Measurements from ENCODE around the gene RSPH9.

RSPH9 gene

DNA sequence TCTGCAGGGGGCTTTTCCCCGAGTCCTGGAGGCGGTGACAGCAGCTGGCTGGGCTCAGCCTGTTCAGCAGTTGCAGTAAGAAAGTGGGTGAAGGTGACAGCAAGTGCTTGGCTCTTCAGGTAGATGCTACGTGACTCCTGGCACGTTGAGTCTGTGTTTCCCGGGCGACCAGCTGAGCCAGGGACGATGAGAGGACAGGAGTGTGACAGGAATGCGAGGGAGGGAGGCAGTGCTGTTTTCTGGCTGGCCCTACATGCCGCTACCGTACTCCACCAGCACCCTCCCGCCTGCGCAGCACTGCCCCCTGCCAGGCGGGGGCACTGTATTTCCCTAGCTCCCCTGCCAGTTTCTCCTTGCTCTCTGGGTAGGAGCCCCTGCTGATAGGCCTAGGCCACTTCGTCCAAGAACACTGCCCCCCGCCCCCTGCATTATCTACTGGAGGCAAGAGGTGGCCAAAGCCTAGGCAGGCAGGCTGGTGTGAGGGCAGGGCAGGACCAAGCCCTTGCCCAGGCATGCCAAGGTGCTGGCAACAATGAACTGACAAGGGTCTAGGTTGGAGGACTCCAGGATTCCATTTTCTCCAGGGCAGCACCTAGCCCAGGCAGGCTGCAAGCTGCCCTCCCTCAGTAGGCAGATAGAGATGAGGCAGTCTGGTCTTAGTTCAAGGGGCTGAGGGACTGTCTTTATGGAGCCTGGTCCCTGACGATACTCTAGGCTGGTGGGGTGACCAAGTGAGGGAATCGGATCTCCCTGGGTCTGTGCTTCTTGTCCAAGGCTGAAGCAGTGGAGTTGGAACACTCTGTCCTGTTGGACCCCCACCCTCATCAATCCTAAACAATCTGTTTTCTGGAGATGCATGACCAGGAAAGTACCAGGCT is 23.6 kb downstream of the RSPH9 start:
- peak in 1 of 2 donors; percentile 14 for DNase-seq (ENCODE audit: low read depth in 2 of 2)

DNA sequence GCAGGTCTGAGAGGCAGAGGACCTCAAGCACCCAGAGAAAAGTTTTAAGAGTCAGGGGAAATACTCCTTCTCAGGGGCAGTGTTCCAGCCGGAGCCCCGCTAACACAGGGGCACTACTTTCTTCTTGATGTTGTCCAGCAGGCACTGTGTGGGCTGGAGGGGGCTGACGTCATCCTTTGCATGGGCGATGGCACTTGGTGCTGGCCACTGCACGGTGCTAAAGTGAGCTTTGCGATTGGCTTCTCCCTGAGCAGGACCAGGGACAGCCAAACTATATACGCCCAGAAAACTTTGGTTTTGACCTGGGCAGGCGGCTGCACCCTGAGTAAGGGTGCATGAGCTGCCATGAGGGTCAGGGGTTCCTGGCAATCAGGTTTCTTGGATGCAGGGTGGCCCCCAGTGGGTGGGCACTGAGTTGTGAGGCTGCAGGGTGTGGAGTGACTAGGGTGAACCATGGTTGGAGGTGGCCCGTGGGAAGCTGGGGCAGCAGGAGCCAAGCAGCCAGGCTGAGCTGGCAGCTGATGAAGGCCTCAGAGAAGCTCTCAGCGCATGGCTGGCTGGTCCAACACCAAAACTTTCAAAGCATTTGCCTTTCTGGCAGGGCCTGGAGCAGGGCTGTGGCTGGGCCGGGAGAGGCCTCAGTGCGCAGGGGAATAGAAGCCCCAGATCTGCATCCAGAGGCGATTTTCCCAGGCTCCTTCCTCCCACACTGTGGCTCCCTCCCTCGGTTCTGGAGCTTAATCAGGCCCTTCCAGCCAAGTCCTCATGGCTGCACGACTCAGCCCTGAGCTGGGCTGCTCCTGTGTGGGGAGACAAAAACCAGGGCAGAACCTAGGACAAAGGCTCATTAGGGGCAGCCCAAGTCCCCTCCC is 24.4 kb downstream of the RSPH9 start:
- DNase-seq (ENCODE audit: low read depth in 2 of 2): no peak

DNA sequence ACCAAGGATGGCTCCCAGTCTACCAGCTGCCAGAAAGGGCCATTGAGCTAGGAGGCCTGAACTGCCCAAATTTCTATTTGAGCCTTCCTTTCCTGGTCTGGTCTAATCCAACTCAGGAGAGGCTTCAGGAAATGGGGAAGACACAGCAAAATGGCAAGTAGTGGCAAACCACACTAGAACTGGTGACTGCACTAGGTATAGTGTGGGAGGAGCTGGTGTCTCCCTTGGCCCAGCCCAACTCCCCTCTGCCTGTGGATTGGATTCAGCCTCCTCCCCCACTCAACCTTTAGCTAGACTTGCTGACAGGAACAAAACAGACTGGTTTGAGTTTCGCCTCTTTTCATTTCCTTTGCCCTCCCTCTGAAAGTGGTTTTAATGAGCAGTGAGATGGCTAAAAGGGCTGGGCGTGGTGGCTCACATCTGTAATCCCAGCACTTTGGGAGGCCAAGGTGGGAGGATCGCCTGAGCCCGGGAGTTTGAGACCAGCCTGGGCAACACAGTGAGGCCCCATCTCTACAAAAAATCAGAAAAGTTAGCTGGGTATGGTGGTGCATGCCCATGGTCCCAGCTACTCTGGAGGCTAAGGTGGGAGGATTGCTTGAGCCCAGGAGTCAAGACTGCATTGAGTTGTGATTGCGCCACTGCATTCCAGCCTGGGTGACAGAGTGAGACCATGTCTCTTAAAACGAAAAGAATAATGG is 25.2 kb downstream of the RSPH9 start:
- no peak for DNase-seq (ENCODE audit: low read depth in 2 of 2)

DNA sequence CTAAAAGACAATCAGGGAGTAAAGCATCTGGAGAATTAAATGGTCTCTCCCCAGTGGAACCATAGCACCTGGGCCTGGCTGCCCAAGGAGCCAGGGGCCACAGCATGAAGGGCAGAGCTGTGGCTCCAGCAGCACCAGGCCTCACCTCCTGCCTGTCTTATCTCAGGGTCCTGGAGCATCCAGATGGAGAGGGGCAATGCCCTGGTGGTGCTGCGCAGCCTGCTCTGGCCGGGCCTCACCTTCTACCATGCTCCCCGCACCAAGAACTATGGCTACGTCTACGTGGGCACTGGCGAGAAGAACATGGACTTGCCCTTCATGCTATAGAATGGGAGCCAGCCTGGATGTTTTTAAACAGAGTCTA is 25.8 kb downstream of the RSPH9 start:
- no peak for DNase-seq (ENCODE audit: low read depth in 2 of 2)

DNA sequence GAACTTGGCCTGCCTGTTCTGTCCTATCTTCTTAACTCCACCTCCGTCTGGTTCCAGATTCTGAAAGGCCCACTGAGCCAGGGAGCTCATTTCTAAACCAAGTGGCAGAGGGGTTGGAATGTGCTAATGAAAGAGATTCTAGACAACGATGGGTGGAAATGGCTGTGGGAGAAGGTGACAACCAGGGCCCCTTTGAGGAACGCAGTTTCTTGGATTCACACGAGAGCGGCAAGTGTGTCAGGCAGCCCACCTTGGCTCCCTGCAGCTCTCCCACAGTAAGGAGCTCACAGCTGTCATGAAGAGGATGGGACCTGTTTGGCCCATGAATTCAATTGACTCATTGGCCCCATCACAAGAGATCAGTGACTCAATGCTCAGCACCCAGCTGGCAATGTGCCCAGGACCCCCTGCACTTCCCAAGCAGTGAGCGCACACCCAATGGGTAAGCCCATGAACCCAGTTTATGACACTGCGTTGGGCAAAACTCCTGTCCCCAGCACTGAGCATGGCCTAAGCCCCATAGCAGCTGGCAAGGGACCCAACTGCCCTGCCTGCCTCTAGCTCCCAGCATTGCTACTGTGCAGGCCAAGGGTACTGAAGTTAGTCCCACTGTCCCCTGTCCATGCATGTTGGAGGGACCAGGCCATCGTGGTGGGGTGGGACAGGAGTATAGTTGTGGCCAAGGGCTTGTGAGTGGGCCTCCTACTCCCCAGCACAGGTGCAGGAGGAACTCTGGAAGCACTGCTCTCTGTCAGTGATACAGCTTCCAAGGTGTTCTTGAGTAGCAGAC is 26.4 kb downstream of the RSPH9 start:
- DNase-seq (ENCODE audit: low read depth in 2 of 2): no peak

DNA sequence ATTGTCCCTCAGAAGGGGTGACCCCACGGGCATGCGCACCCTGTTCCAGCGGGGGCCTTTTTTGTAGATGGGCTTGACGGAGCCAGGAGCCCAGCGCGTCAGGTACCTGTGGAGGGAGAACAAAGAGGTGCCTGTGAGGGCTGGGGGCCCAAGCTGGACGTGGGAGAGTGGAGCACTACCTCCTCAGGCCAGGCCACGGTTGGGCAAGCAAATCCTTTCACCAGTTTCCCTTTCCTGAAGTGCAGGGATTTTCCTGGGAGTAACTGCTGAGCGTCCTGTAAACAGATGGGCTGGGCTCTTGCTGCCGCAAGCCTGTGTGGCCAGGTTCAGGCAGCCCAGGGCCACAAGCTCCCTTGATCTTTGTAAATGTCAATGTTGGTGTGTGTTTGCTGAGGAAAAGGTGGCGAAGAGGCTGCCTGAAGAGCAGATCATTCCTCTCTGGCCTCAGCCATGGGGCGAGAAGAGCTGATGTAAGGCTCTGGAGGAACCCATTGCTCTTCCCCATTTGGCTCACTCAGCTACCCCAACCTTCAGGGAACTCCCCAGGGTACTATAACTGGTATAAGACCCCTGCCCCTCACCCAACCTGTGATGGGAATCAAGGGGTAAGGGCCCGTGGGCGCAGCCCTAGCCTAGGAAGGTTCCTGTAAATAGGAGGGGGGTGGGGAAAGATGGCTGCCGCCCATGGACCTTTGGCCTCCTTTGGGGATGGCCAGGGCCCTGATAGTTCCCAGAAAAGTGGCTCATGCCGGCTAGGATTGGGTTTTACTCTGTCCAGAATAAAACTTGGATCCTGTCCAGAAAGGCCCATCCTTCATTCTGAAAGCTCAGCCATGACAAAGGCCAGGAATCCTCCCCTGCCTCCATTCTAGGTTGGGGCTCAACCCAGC is 27.2 kb downstream of the RSPH9 start:
- no peak for DNase-seq (ENCODE audit: low read depth in 2 of 2)

DNA sequence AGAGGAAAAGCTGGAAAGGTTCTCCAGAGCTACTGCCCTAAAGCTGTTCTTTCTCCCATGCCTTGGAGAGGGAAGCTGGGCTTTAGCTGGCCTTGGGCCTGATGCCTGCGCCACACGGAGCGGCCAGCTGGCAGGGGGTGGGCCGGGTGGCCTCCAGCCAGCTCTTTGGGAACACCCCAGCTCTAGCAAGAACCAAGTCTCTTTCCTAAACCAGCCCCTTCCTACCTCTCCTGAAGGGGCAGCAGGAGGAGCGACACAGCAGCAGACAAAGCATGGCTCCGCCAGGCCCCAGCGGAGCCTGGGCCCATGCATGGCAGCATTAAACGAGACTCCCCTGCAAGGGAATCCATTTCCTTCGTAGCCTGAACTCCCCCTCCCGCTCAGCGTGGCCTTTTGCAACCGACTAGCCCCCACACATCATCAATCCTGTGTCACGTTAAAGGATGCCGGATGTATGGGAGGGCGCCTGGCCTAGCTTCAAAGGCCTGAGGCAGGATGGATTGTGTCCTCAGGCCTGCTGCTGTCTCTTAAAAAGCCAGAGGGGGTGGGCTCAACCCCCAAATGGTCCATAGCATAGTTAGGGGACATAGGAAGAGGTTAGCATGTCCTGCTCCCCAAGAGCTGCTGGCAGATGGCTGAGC is 28.7 kb downstream of the RSPH9 start:
- DNase-seq (ENCODE audit: low read depth in 2 of 2): no peak

DNA sequence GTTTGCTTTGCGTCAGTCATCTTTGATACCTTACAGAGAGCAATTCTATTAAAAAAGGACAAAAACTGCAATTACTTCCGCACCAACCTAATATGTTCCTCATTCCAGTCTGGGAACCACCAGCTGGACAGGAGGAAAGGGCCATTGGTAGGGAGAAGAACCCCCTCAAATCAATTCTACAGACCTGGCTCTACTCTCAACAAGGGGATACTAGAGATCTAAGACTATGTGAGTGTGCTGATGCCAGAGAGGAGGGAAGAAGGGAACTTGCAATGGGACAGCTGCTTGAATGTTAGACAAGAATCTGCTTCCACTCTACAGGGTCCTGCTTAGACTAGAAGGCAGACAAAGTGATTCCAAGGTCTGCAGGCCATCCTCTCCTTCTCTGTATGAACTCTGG is 29.5 kb downstream of the RSPH9 start:
- no peak for DNase-seq (ENCODE audit: low read depth in 2 of 2)

DNA sequence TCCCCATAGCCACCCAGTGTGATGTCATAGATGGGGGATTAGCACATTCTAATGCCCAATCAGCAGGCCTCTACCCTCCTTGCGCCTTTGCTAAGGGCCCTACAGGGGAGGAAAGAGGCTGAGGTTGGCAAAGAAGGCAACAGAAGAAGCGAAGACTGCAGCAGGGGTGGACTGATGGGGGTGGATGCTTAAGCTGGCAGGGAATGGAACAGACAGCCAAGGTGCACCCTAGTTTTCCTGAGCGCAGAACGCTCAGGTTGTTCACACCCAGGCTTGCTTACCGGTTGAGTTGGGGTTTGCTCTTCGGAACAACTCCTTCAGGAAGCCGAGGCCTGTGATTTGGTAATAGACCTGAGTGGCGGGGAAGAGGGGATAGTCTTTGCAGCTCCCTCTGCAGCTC is 30.1 kb downstream of the RSPH9 start:
- DNase-seq (ENCODE audit: low read depth in 2 of 2): no peak

DNA sequence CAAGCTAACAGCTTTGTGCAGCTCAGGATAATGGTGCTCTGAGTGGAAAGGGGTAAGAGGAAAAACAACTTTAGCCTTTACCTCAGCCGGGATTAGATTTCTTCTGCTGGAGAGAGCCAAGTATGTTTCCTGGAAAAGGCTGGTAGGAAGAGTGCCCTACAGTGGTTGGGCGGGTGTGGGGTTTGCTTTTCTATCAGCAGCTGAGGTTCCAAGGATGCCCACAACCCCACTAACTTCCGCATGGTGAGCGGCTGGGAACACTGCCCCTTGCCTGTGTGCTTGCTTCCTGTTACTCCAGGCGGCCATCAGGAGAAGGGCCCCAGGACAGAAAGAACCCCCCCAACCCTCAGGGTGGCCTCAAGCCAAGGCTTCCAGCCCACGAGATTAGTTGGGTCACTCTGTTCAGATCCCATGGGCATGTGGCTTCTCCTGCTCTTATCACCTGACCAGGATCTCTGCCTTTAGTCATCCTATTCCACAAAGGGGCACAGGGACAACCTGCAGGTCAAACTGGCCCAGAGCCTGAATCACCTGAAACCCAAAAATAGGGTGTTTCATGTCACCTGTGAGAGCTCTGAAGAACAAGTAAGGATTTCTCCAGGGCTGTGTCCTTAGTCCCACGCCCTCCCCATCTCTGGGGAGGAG is 32.2 kb downstream of the RSPH9 start:
- DNase-seq (ENCODE audit: low read depth in 2 of 2): no peak

DNA sequence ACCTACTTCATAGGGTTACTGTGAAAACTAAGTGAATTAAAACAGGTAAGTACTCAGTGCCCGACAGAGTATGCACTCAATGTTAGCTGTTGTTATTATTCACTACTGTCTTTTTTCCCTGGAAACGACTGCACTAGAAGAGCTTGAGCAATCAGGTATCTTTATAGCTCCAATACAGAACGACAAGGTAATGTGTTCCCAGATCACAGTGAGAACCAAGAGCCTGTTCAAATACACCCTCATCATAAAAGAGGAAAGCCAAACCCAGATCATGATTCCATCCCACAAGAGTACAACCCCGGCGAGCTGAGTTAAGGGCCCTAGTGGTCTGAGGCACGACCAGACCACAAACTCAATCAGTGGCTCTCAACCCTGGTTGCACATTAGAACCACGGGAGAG is 32.9 kb downstream of the RSPH9 start:
- no peak for DNase-seq (ENCODE audit: low read depth in 2 of 2)

DNA sequence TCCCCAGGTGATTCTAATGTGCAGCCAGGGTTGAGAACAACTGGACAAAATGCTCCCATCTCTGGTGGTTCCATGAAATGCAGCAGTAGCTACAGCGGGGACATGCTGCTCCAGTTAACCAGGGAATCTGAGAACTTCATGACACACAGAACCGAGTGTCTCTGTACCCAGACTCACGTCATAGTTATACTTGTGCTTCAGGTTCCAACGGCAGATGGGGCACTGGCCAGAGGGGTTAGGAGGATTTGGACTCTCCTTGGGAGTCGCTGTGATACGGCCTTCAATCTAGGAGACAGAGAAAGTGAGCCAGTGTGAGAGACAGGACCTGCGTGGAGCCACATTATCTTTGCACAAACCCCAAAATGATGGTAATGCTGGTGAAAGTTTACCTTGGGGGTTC is 33.5 kb downstream of the RSPH9 start:
- DNase-seq (ENCODE audit: low read depth in 2 of 2): no peak

DNA sequence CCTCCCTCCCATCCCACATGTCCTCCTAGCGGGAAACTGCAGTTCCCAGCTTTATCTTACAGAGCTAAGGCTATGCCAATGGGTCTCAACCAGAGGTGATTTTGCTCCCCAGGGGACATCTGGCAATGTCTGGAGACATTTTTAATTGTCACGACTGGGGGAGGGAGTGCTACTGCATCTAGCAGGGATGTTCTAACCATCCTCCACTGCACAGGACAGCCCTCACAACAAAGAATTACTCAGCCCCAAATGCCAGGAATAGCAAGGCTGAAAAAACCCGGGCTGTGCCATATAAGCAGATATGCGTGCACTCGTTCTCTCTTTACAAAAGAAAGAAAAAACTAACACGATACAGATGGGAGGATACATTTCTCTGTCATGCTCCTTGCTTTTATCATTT is 34.2 kb downstream of the RSPH9 start:
- no peak for DNase-seq (ENCODE audit: low read depth in 2 of 2)

DNA sequence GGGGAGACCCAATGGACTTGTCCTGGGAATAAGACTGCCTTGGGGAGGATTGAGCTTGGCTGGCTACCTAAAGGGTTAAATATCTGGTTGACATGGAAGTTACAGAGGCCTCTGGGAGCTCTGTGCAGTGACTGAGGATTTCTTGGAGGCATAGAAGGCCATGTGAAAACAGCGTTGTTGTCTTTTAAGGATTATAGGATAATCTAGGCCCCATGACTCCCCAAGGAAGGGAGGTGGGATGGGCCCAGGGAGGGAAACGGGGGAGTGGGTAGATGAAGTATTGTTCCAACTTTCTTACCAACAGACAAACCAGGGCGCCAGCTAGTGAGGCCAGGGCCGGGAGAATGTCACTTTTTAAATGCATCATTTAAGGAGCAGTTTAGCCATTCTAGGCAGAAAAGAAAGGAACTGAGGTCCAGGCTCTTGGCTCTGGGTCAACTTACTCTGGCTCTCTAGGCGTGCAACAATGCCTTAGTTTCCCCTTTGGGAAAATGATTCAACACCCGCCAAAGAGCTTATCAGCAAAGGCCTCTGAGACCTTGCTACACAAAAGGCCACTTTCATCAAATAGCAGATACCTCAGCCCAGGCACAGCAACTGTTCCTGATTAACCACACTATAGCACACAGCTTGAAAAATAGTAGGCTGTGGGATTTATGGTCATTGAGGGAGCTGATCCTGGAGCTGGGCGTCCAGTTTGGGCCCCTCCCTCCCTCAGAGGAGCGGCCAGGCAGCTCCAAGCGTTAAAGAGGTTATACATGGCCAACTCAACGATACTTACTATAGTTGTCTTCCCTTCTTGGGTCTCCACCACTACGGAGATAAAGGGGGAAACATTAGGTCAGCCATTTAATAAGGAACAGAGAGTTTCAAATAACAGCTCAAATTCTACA is 35.7 kb downstream of the RSPH9 start:
- no peak for DNase-seq (ENCODE audit: low read depth in 2 of 2)

DNA sequence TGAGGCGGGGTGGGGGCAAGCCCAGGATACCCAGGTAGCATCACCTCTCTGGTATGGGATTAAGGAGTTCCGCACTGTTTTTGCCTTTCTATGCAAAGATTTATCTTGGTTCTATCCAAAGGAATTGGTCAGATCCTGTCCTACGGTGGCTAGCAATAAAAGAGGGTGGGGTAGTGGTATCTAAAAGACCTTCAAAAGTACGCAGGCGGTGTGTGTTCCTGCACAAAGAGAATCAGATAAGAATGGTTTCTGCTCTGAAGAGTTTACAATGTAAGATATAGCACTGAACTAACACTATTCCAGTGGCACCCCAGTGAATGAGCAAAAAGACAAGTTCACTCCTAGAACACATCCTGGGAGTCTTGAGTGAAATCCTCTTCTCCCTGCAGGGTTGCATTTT is 36.5 kb downstream of the RSPH9 start:
- no peak for DNase-seq (ENCODE audit: low read depth in 2 of 2)

DNA sequence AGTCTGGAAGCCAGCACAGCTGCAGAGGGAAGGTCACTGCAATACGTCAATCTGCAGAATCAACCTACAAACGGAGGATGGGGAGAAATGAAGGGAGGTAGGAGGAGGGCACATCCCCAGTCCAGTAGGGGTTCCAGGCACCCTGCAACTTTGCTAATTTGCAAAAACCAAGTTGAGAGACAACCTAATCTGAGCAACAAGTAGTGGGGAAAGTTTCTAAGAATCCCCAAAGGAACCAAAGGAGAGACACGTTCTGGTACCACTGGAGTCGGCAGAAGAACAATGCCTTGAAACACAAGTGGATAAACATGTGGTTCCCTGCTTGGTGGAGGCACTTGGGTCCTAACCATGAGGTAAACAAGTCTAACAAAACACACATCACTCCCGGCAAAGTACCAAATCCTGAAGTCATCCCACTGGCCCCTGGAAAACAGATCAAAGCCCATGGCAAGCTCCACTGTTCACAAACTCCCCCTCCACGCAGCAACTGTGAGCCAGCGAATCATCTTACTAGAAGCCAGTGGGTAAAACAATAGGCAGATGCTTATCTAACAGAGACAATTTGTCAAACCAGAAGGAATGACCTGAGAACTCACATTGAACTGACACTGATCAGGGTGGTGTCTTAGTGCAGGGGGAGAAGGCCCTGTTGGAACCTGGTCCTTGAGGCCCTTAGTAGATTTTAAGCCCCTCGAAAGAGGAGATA is 38.0 kb downstream of the RSPH9 start:
- no peak for DNase-seq (ENCODE audit: low read depth in 2 of 2)

DNA sequence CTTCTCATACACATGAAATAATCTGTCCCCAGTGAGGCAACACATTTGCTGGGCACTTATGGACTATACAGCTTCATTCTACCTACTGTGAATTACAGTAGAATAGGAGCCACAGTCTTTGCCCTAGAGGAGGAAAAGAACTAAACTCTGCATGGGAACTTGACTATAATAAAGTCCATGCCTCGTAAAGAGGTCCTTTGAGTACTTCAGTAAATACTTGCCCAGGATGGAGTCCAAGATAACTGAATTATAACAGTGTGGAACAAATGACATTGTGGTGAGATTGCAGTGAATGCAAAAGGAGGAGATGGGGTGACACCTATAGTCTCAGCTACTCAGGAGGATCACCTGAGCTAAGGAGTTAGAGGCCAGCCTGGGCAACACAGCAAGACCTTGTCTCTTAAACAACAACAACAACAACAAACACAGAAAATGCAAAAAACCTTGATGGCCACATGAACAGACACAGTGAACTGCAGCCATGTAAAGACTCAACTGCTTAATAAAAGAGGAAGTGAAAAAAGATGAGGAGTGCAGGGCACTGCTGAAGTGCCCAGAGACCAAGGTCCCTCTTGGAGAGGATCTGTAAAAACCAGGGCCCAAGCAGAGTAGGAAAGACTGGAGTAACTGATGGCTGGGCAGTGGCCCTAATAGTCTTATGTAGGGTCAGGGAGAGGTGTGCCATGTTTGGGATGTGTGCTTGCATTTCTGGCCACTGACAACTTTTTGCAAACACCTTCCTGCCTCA is 39.0 kb downstream of the RSPH9 start:
- no peak for DNase-seq (ENCODE audit: low read depth in 2 of 2)
